HG02840 (cell line): ENCODE measurements around the gene ITPR3.

ENCODE experiments used
- ATAC-seq: cut with Tn5 transposase; IDR thresholded peaks from one replicate; pipeline ENCODE4 v1.9.1; 2021; ENCODE audit warnings: mild to moderate bottlenecking, moderate library complexity, moderate number of reproducible peaks; ENCODE audit not compliant: unreplicated experiment, low FRiP score

Gene ITPR3

GRCh38 chr6:33727126-33727525, 106.0 kb downstream of the ITPR3 start:
- ATAC-seq, result no peak

DNA sequence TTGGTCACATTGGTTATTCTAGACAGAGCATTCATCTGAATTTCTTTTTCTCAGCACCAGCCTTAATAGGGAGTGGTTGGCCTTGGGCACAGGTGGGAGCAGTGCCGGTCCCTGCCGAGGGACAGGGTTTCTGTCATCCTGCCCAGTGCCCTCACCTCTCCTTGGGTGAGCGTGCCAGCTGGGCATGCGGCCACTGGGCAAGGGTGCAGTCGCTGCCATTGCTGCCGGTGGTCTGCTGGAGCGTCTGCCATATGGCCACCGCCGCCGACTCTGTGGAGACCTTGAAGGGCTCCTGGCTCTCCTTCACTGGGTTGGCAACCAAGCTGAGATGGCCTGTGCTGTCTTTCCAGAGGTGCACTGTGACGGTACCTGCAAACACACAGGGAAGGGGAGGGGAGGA, 106.8 kb downstream of the ITPR3 start:
- no peak for ATAC-seq

DNA sequence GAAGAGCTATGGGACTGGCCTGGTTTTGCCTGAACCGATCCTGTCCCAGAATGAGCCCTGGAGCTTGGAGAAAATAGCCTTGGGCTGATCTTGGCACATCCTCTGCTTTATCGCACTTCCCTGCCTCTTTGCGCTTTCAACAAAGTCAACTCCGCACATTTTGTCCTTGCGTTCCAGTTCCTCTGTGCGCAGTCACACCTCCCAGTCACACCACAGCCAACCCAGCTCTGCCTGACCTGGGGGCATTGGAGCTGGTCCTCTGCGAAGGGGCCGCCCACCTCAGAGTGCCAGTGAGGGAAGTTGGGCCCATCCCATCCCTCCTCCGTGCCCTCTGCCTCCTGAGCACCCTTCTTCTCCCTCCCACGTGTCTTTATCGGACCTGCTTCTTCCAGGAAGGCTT, 107.3 kb downstream of the ITPR3 start:
- no peak for ATAC-seq

DNA sequence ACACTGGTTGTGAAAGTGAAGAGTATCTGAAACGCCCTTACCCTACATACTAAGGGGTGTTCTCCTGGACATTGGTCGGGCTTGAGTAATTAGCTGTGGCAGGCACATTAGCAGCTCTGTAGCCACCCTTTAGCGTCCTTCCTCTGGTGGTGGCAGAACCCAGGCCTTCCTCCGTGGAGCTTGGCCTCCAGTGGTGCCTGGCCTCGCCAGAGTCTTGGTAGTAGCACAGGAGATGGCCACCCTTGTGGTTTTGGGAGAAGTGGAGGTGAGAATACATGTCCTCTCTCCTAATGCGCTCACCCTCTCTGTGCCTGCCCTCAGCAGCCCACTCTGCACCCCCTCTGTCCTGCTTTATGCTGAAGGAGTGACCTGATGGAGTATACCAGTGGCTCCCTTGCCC, 107.9 kb downstream of the ITPR3 start:
- ATAC-seq, result no peak

- ATAC-seq, result no peak
Measured at GRCh38 chr6:33730611-33731010, 109.5 kb downstream of the ITPR3 start.

DNA sequence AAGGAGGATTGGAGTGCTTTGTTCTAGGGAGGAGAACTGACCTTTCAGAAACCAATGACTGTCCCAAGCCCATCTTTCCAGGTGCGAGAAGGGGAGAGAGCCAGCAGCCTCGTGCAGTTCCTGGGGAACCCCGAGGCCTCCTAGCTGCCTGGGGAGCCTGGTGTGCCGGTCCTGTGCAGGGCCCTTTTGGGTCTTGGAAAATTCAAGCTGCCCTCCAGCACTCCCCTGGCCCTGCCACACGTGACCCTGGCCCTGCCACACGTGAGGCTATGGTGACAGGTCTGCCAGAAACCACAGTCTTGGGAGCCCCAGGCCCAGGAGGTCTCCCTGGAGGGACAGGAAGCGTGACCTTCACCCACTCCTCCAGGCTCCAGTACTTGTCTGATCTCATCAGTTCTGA, 109.9 kb downstream of the ITPR3 start:
- no peak for ATAC-seq

GRCh38 chr6:33731751-33732282, 110.7 kb downstream of the ITPR3 start:
- no peak for ATAC-seq

GRCh38 chr6:33732385-33732784, 111.3 kb downstream of the ITPR3 start:
- ATAC-seq, result no peak

DNA sequence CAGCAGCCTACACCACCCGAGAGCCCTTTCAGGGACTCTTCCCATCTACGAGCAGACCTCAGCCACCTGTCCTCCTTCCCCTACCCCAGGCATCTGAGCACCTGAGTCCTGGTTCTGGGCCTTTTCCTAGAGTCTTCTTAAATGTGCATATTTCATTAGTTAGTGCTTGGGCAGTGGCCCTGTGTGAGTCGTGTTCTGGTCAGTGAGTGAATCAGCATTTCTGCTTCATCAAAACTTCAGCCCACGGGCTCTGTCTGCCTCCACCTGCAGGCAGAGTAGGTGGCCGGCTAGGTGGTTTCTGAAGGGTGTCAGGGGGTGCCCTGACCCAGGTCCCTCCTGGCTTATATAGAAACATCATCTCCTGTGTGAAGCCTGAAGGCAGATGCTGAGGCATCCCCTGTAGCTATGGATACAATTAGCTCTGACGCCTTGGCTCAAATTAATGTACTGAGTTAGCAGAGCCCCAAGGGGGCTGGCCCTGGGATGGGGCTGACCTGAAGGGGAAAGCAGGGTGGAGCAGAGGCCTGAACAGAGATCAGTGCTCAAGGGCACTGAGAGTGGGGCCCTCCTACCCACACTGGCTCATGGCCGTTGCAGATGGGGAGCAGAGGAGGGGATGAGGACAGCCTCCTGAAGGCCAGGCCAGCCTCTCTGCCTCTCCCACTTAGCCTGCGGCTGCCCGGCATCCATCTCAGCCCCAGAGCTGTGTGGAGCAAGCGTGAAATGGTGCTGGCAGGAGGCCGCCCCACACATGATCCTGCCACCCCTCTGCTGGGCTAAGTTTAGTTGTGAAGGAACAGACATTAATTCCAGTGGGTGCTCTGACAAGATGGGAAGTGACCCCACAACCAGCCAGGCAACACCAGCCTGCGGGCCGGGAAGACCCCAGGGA, 111.9 kb downstream of the ITPR3 start:
- ATAC-seq, result no peak

GRCh38 chr6:33733709-33734007, 112.5 kb downstream of the ITPR3 start:
- no peak for ATAC-seq

DNA sequence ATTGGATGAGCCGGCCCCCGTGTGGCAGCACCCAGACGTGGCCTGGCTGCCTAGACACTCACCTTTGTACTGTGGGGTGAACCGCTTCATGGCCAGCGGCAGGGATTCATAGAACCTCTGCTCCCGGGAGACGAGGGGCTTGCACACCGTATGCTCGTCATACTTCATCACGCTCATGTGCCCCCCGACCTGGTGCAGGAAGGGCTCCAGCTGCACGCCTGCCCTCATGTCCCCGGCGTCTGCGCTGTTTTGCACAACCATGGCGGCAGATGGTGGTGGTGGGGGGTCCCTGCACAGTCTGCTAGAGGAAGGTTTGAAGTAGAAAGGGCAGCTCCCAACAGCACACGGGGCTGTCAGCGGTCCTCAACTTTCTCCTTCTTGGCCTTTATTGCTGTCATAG, 114.1 kb downstream of the ITPR3 start:
- ATAC-seq, result no peak

DNA sequence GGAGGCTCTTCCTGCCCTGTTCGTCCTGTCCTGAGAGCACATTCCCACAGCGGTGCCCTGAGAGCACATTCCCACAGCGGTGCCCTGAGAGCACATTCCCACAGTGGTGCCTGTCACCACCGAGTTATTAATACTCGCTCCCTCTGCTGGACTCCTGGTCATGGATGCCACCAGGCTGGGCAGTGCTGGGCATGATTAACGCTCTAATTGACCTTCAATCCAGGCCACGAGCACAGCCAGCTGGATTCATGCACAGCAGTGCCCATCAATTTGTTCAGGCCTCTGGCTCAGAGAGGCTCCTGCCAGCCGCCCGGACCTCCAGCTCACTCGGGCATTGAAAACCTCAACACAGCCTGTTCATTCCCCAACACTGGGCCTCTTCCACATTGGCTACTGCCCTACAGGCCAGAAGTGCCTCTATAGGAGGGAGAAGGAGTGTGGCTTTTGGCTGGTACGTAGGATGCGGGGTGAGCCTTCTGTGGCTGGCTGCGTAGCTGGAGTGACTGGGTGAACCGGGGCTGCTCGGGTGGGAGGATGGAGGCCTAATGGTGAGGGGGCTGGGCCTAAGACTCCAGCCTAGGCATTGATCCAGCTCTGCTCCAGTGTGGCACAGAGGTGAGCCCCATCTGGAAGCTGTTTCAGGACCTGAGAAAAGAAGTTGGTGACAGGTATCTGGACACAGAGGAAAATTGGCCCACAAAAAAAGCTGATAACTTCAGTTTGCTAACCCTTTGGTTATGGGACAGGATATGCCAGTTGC, 116.3 kb downstream of the ITPR3 start:
- ATAC-seq, result no peak

DNA sequence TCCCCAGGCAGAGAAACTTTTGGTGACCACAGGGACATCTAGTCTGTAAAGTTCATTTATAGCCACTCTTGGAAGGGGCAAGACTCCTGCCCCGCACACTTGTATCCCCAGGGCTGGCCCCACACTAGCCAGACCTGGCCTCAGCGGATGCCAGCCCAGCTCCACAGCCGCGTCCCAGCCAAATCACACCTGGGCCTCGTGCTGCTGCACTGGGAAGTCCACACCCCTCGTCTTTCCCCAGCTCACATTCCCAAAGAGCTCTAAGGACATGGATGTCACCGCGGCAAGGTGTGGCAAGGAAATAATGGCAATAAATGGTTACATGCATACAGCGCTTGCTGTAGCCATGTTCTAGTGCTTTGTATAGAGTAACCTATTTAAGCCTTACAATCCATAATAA, 117.0 kb downstream of the ITPR3 start:
- ATAC-seq, result no peak

GRCh38 chr6:33738879-33739278, 117.8 kb downstream of the ITPR3 start:
- no peak for ATAC-seq

GRCh38 chr6:33739571-33739970, 118.4 kb downstream of the ITPR3 start:
- ATAC-seq, result no peak

- ATAC-seq, result no peak
Measured at GRCh38 chr6:33740204-33740608, 119.1 kb downstream of the ITPR3 start.

DNA sequence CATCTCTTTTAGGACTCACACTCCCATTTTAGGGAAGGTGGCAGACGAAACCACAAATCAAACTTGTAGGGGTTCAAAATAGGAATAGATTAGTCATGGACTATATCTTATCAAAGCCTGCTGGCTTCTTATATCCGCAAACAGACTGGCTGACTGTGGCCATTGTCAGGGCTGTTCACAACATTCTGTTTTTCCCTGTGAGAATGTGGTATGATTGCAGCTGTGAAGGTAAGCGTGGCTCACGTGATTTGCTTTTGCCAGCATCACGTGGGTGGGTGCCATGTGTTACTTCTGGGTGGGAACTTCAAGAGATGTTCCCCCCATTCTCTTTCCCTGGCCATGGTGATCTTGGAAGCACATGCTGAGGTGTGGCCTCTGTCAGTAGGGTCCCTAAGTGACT, 119.7 kb downstream of the ITPR3 start:
- no peak for ATAC-seq

GRCh38 chr6:33742092-33742491, 121.0 kb downstream of the ITPR3 start:
- ATAC-seq, result no peak

DNA sequence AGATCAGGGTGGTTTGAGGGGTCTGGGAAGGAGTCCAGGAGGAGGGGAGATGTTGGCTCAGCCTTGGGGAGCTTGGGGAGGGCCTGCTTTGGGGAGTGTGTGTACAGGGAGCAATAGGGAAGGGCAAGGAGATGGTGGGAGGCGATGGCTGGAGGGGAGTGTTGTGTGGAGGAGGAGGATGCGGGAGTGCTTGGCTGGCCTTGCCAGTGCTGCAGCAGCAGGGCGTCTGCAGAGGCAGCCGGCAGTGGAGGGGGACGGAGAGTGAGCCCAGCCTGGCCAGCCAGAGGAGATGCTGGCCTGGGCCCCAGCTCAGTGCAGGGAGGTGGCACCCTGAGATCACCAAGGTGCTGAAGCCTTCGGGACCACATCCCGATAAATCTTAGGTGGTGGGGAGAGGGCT, 121.7 kb downstream of the ITPR3 start:
- no peak for ATAC-seq

- ATAC-seq, result no peak
Measured at GRCh38 chr6:33744001-33744848, 123.1 kb downstream of the ITPR3 start.
